DOHH2 (cell line): ENCODE results near the gene CCR5.

Experiments
- H3F3A ChIP-seq: fragments of 200-600 bp; sonication (generic), shearing (Covaris generic); 2 replicates; pipeline ENCODE4 v1.6.0; 2016; ENCODE audit warnings: antibody characterized with exemption, mild to moderate bottlenecking; ENCODE audit not compliant: control insufficient read depth, insufficient read depth
- H3K27ac ChIP-seq: fragments of 200-600 bp; sonication (generic); 2 replicates; pipeline ENCODE4 v1.5.1; 2014; ENCODE audit warnings: low read depth, mild to moderate bottlenecking, low read length, moderate library complexity
- H3K27me3 ChIP-seq: fragments of 200-600 bp; sonication (generic); 2 replicates; pipeline ENCODE4 v1.6.1; 2014; ENCODE audit warnings: mild to moderate bottlenecking, low read length, mixed read lengths; ENCODE audit not compliant: control insufficient read depth
- H3K36me3 ChIP-seq: fragments of 200-600 bp; sonication (generic); 2 replicates; pipeline ENCODE4 v1.6.1; 2014; ENCODE audit warnings: mild to moderate bottlenecking, low read length, moderate library complexity, mixed read lengths; ENCODE audit not compliant: control insufficient read depth
- H3K4me1 ChIP-seq: fragments of 200-600 bp; sonication (generic); 2 replicates; pipeline ENCODE4 v1.6.1; 2014; ENCODE audit warnings: mild to moderate bottlenecking, low read length, mixed read lengths; ENCODE audit not compliant: control insufficient read depth
- H3K4me2 ChIP-seq: fragments of 200-600 bp; sonication (generic); 2 replicates; pipeline ENCODE4 v1.6.0; 2014; ENCODE audit warnings: mild to moderate bottlenecking, low read length, moderate library complexity
- H3K4me3 ChIP-seq: fragments of 200-600 bp; sonication (generic); 2 replicates; pipeline ENCODE4 v1.5.1; 2014; ENCODE audit warnings: mild to moderate bottlenecking, low read length, mixed read lengths
- H3K79me2 ChIP-seq: fragments of 200-600 bp; sonication (generic); 2 replicates; pipeline ENCODE4 v1.6.1; 2014; ENCODE audit warnings: mild to moderate bottlenecking, low read length, mixed read lengths; ENCODE audit not compliant: control insufficient read depth
- H3K9me2 ChIP-seq: fragments of 200-600 bp; sonication (generic); replicated peaks from 2 replicates; pipeline ENCODE4 v1.6.1; 2014; ENCODE audit warnings: mild to moderate bottlenecking, low read length, mixed read lengths; ENCODE audit not compliant: control insufficient read depth
- H3K9me3 ChIP-seq: fragments of 200-600 bp; sonication (generic); 2 replicates; pipeline ENCODE4 v1.6.1; 2014; ENCODE audit warnings: antibody characterized with exemption, low read length, mixed read lengths; ENCODE audit not compliant: control insufficient read depth, insufficient read depth
- H4K20me1 ChIP-seq: fragments of 200-600 bp; sonication (generic); 2 replicates; pipeline ENCODE4 v1.6.0; 2014; ENCODE audit warnings: low read depth, mild to moderate bottlenecking, antibody characterized with exemption, low read length, moderate library complexity; ENCODE audit not compliant: control insufficient read depth, insufficient read depth
- CTCF ChIP-seq: fragments of 200-600 bp; sonication (generic); IDR thresholded peaks from one replicate; pipeline ENCODE4 v1.5.1; 2014; ENCODE audit warnings: antibody characterized with exemption, mild to moderate bottlenecking, low read depth, low read length; ENCODE audit not compliant: poor library complexity, severe bottlenecking
- EZH2phosphoT487 ChIP-seq: fragments of 200-600 bp; sonication (generic); IDR thresholded peaks from 2 replicates; pipeline ENCODE4 v1.6.1; 2017; ENCODE audit warnings: borderline replicate concordance, mild to moderate bottlenecking, antibody characterized with exemption, low read length, moderate library complexity, mixed read lengths

CCR5 gene

GRCh38 chr3:46351646-46352045, 19.1 kb upstream of the CCR5 start:
- Histone ChIP-seq H3K4me2 (no peak overlapping the region), H3F3A (no peaks in the 10 kb centered on the region), H3K9me3 (no peaks in the 10 kb centered on the region), H3K9me2 (no peaks in the 10 kb centered on the region), H3K27ac (no peak overlapping the region), H4K20me1 (0 out of 2 replicates have a peak, but pooled peaks cover 3% of the 10 kb centered on the region), H3K27me3 (peaks cover 57% of the 10 kb centered on the region), H3K79me2 (no peaks in the 10 kb centered on the region), H3K4me1 (peaks cover 4% of the 10 kb centered on the region; the same call in 1 of the 2 replicates), H3K4me3 (no peak overlapping the region), H3K36me3 (no peaks in the 10 kb centered on the region)
- TF ChIP-seq CTCF (no peak), EZH2phosphoT487 (no peak)

DNA sequence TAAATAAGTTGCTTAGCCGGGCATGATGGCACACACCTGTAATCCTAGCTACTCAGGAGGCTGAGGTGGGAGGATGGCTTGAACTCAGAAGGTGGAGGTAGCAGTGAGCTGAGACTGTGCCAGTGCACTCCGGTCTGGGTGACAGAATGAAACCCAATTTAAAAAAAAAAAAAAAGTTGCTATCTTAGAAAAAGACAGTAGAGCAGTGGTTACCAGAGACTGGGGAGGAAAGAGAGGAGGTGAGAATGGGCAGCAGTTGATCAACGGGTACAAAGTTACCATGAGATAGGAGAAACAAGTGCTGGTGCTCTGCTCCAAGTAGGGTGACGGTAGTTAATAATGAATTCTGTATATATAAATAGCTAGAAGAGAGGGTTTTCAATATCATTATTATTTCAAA, 17.7 kb upstream of the CCR5 start:
- H3K9me2 ChIP-seq = no peaks in the 10 kb centered on the region
- no peaks in the 10 kb centered on the region for H3K9me3 ChIP-seq
- no peak overlapping the region for H3K27ac ChIP-seq
- H3K4me3 ChIP-seq = no peak overlapping the region
- peaks cover 63% of the 10 kb centered on the region for H3K27me3 ChIP-seq
- TF ChIP-seq CTCF = no peak
- no peak for TF ChIP-seq EZH2phosphoT487
- H4K20me1 ChIP-seq = 0 out of 2 replicates have a peak, but pooled peaks cover 3% of the 10 kb centered on the region
- no peaks in the 10 kb centered on the region for H3F3A ChIP-seq
- H3K4me1 ChIP-seq = peaks cover 4% of the 10 kb centered on the region; the same call in 1 of the 2 replicates
- H3K79me2 ChIP-seq = no peaks in the 10 kb centered on the region
- H3K4me2 ChIP-seq = no peak overlapping the region
- H3K36me3 ChIP-seq = no peaks in the 10 kb centered on the region

GRCh38 chr3:46353647-46354410, 16.9 kb upstream of the CCR5 start, which contains the start of gene CCR2:
TSS of gene CCR2 (plus strand) at chr3:46354111. CDS start at chr3:46357528, 3,417 bp downstream.
- H3K27ac ChIP-seq = no peak within 1 kb of the TSS
- no peaks in the 10 kb centered on the region for H3K36me3 ChIP-seq
- H3K4me2 ChIP-seq = no peak within 1 kb of the TSS
- H3K9me3 ChIP-seq = no peaks in the 10 kb centered on the region
- H3K79me2 ChIP-seq = no peaks in the 10 kb centered on the region
- H3K4me3 ChIP-seq = no peak within 1 kb of the TSS
- no peaks in the 10 kb centered on the region for H3F3A ChIP-seq
- peaks cover 4% of the 10 kb centered on the region; the same call in 1 of the 2 replicates for H3K4me1 ChIP-seq
- 0 out of 2 replicates have a peak, but pooled peaks cover 3% of the 10 kb centered on the region for H4K20me1 ChIP-seq
- no peaks in the 10 kb centered on the region for H3K9me2 ChIP-seq
- TF ChIP-seq CTCF (no peak), EZH2phosphoT487 (no peak)
- H3K27me3 ChIP-seq = peaks cover 63% of the 10 kb centered on the region
